GM12878 (cell line): ENCODE data around the gene PHYKPL. TPM values are rescaled to one million over a fixed set of nuclear protein-coding genes. Genes with fewer than 3 reads are reported as not detected.

Experiments
- ATAC-seq: fragments of 200-7000 bp; cut with Tn5 transposase; 3 replicates; pipeline ENCODE4 v1.9.1; 2020; ENCODE audit warnings: mild to moderate bottlenecking, moderate library complexity
- BruUV-seq: library from RNA; stranded (reverse); fragments of 400-500 nt; replicated peaks from 2 replicates; lab custom pipeline; 2021; lab: Mats Ljungman, UMichigan
- CTCF ChIA-PET: fragments of 300-600 bp; sonication (Branson Sonifier 250); formaldehyde crosslinking; extraction: SDS; loops from one replicate; lab custom pipeline; 2021; ENCODE audit warnings: inconsistent platforms; lab: Yijun Ruan, JAX
- POLR2A ChIA-PET: fragments of 350-600 bp; formaldehyde crosslinking; extraction: SDS; loops from one replicate; lab custom pipeline; 2021; ENCODE audit warnings: inconsistent platforms; lab: Charles Lee
- RAD21 ChIA-PET: fragments of 300-600 bp; sonication (Branson Sonifier 250); formaldehyde crosslinking; loops from one replicate; lab custom pipeline; 2023; ENCODE audit warnings: antibody characterized with exemption; ENCODE audit not compliant: unreplicated experiment; lab: Charles Lee
- SMC1A ChIA-PET: fragments of 300-600 bp; sonication (Branson Sonifier 250); formaldehyde crosslinking; loops from one replicate; lab custom pipeline; 2023; ENCODE audit not compliant: unreplicated experiment, uncharacterized antibody; lab: Charles Lee
- DNase-seq: peaks from one replicate; pipeline ENCODE4 v3.0.0-alpha.2; 2011; ENCODE audit warnings: low read depth, low spot score
- FAIRE-seq: peaks from 3 replicates; lab custom pipeline; 2011; peaks lifted over from hg19 to GRCh38; lab: Jason Lieb, UNC
- H2AFZ ChIP-seq: 2 replicates; pipeline ENCODE4 v1.6.0; 2011; ENCODE audit warnings: low read depth, low read length, control low read depth; ENCODE audit not compliant: control insufficient read depth
- H3K27ac ChIP-seq: 2 replicates; pipeline ENCODE4 v1.5.1; 2011; ENCODE audit warnings: control low read depth; ENCODE audit not compliant: control insufficient read depth, insufficient read depth
- H3K27me3 ChIP-seq, 2 experiments: replicated peaks in 1 of 2; 2 replicates each; pipeline versions ENCODE4 v1.6.0 to v1.6.1; 2011; ENCODE audit warnings: low read length in 1 of 2; ENCODE audit not compliant: control insufficient read depth in 2 of 2, insufficient read depth in 2 of 2
- H3K36me3 ChIP-seq, 2 experiments: 2 replicates each; pipeline ENCODE4 v1.5.1; 2011; ENCODE audit warnings: low read length in 1 of 2; ENCODE audit not compliant: control insufficient read depth in 2 of 2, insufficient read depth in 2 of 2
- H3K4me1 ChIP-seq: 2 replicates; pipeline ENCODE4 v1.6.1; 2011; ENCODE audit warnings: mild to moderate bottlenecking, low read length, moderate library complexity, mixed read lengths; ENCODE audit not compliant: control insufficient read depth, insufficient read depth
- H3K4me2 ChIP-seq: 2 replicates; pipeline ENCODE4 v1.6.0; 2011; ENCODE audit warnings: control low read depth; ENCODE audit not compliant: control insufficient read depth, insufficient read depth
- H3K4me3 ChIP-seq: fragments of 200-600 bp; sonication (generic); 2 replicates; pipeline ENCODE4 v1.5.1; 2016
- H3K79me2 ChIP-seq: 2 replicates; pipeline ENCODE4 v1.6.0; 2011; ENCODE audit warnings: low read length; ENCODE audit not compliant: control insufficient read depth, insufficient read depth
- H3K9ac ChIP-seq: 2 replicates; pipeline ENCODE4 v1.8.0; 2011; ENCODE audit warnings: low read length, control low read depth, mixed read lengths; ENCODE audit not compliant: control insufficient read depth, insufficient read depth
- H3K9me3 ChIP-seq: replicated peaks from 3 replicates; pipeline ENCODE4 v1.5.1; 2011; ENCODE audit warnings: mild to moderate bottlenecking, low read length; ENCODE audit not compliant: control insufficient read depth, insufficient read depth
- H4K20me1 ChIP-seq: 2 replicates; pipeline ENCODE4 v1.6.0; 2011; ENCODE audit not compliant: control insufficient read depth, insufficient read depth
- BCL11A ChIP-seq: IDR thresholded peaks from 2 replicates; pipeline ENCODE4 v1.6.1; 2011; ENCODE audit warnings: low read depth, low read length
- CHD4 ChIP-seq: fragments of 200-600 bp; sonication (generic); IDR thresholded peaks from 2 replicates; pipeline ENCODE4 v1.6.1; 2016; ENCODE audit warnings: mild to moderate bottlenecking
- DPF2 ChIP-seq: fragments of 450-650 bp; IDR thresholded peaks from 2 replicates; pipeline ENCODE4 v1.6.1; 2017; ENCODE audit warnings: mild to moderate bottlenecking
- GABPA ChIP-seq: IDR thresholded peaks from 2 replicates; pipeline ENCODE4 v1.6.1; 2014; ENCODE audit warnings: antibody characterized with exemption, low read depth, mild to moderate bottlenecking, inconsistent platforms
- IRF4 ChIP-seq: IDR thresholded peaks from 2 replicates; pipeline ENCODE4 v1.6.1; 2011; ENCODE audit warnings: low read depth, low read length
- MYC ChIP-seq: IDR thresholded peaks from 2 replicates; pipeline ENCODE4 v1.6.1; 2011; ENCODE audit warnings: mild to moderate bottlenecking, low read length, moderate library complexity, inconsistent platforms; ENCODE audit not compliant: insufficient read depth, insufficient replicate concordance, insufficient read length, severe bottlenecking
- RBBP5 ChIP-seq: fragments of 200-600 bp; sonication (generic); conservative IDR thresholded peaks from 2 replicates; pipeline ENCODE4 v1.6.1; 2016
- RCOR1 ChIP-seq: conservative IDR thresholded peaks from 2 replicates; pipeline ENCODE4 v1.6.1; 2012; ENCODE audit warnings: low read depth, low read length, improper control_type of control experiment
- SMAD1 ChIP-seq: fragments of 450-650 bp; IDR thresholded peaks from 2 replicates; pipeline ENCODE4 v1.6.1; 2018; ENCODE audit warnings: mild to moderate bottlenecking, low read depth; ENCODE audit not compliant: partially characterized antibody
- STAT1 ChIP-seq: fragments of 450-650 bp; conservative IDR thresholded peaks from 2 replicates; pipeline ENCODE4 v1.6.1; 2014; ENCODE audit warnings: antibody characterized with exemption, mild to moderate bottlenecking
- ZNF274 ChIP-seq: IDR thresholded peaks from one replicate; pipeline ENCODE4 v1.8.0; 2011; ENCODE audit not compliant: insufficient read length, insufficient read depth
- ZSCAN29 ChIP-seq: fragments of 450-650 bp; IDR thresholded peaks from 2 replicates; pipeline ENCODE4 v1.6.1; 2017; ENCODE audit warnings: mild to moderate bottlenecking, moderate library complexity
- WGBS: methylation state at CpG from one replicate; pipeline ENCODE4 v1.1.6; 2016; ENCODE audit warnings: low lambda C conversion rate; ENCODE audit not compliant: insufficient replicate concordance, insufficient coverage; ENCODE audit errors: missing lambda C conversion rate; 5-methylcytosine and 5-hydroxymethylcytosine counted together
- in situ Hi-C: fragments of 300-500 bp; cut with MboI; formaldehyde crosslinking; loops from 9 replicates; pipeline ENCODE4 v1.14.3; 2018; ENCODE audit warnings: mixed read lengths
- intact Hi-C: fragments of 100-400 bp; cut with micrococcal nuclease; formaldehyde crosslinking; loops from one replicate; pipeline ENCODE4 v1.14.2; 2022; ENCODE audit not compliant: unreplicated experiment
- polyA plus RNA-seq, 11 experiments: library from polyadenylated mRNA; depleted of rRNA in 4 of 11; unstranded in 6 of 11; stranded (reverse) in 5 of 11; fragments of >200 nt; fragmentation: Nextera tagmentation in 4 of 11; fragmentation: Illumina TruSeq in 1 of 11; extraction: Ambion mirVana in 4 of 11; extraction: Trizol in 1 of 11; gene quantifications; 1 replicate in 1 of 11; 2 replicates in 10 of 11; pipeline versions ENCODE4 v1.2.1 to v1.2.3, GENCODE V29; 2011 to 2016; ENCODE audit warnings: inconsistent platforms in 2 of 11, missing spikeins in 2 of 11, low read depth in 1 of 11
- total RNA-seq, 4 experiments: library from RNA; depleted of rRNA in 3 of 4; stranded (reverse); fragments of >200 nt in 3 of 4; fragmentation: Illumina TruSeq in 1 of 4; extraction: Trizol in 1 of 4; gene quantifications; 2 replicates each; pipeline versions ENCODE4 v1.2.1 to v1.2.3, GENCODE V29; 2013 to 2021
- TF ChIP-seq, protein P1 (sequence below): IDR thresholded peaks from 2 replicates; pipeline ENCODE4 v1.6.1; 2012; ENCODE audit warnings: low read depth, low read length, improper control_type of control experiment
- TF ChIP-seq, protein P2 (sequence below): IDR thresholded peaks from 2 replicates; pipeline ENCODE4 v1.6.1; 2012; ENCODE audit warnings: low read length, inconsistent platforms
- TF ChIP-seq, protein P3 (sequence below): fragments of 450-650 bp; formaldehyde crosslinking; IDR thresholded peaks from 2 replicates; pipeline ENCODE4 v1.4.0; 2020; ENCODE audit warnings: mild to moderate bottlenecking, moderate library complexity

The PHYKPL gene
- total and polyA plus RNA-seq, 10 of the 15 experiments (the other 5 are each of a cell fraction or from before 2014, with no cell fraction given), result 4.5 to 53.9 (median 25.6) TPM

DNA sequence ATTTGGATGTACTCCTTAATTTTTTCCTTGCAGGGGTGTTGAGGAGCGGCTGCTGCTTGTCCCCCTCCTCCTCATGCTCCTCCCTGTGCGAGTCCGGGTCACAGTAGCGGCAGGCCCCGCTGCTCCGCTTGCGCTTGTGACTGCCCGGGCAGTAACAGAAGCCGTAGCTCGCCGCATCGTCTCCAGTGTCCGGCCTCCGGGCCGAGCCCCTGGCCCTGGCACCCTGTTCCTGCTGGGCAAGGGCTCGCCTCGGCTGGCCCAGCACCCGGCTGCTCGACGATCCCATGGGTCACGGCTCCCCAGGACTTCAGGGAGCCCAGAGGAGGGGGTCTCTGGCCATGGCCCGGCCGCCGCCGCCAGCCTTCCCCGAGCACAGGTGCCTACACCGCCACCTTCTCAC lies 45.6 kb downstream of the PHYKPL start, which contains the start of gene GMCL2:
Gene GMCL2 (minus strand): TSS at position 358 of the 400 bp plus-strand sequence. CDS start 72 bp downstream, at position 286.
- no peak within 1 kb of the TSS for H3K27ac ChIP-seq
- 82% methylated on average over 27 of the region's 27 CpGs for WGBS

More for the DNA sequence above, 45.6 kb downstream of the PHYKPL start, which contains the start of gene GMCL2:
- H3K4me1 ChIP-seq, result no peaks in the 10 kb centered on the region
- TF ChIP-seq CHD4 (no peak), RBBP5 (no peak), RCOR1 (no peak), SMAD1 (no peak), ZSCAN29 (no peak), STAT1 (no peak), ZNF274 (no peak), IRF4 (no peak), GABPA (no peak), DPF2 (no peak), BCL11A (no peak), MYC (no peak)
- TF ChIP-seq, protein P1, sequence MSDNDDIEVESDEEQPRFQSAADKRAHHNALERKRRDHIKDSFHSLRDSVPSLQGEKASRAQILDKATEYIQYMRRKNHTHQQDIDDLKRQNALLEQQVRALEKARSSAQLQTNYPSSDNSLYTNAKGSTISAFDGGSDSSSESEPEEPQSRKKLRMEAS, result no peak
- TF ChIP-seq, protein P2, sequence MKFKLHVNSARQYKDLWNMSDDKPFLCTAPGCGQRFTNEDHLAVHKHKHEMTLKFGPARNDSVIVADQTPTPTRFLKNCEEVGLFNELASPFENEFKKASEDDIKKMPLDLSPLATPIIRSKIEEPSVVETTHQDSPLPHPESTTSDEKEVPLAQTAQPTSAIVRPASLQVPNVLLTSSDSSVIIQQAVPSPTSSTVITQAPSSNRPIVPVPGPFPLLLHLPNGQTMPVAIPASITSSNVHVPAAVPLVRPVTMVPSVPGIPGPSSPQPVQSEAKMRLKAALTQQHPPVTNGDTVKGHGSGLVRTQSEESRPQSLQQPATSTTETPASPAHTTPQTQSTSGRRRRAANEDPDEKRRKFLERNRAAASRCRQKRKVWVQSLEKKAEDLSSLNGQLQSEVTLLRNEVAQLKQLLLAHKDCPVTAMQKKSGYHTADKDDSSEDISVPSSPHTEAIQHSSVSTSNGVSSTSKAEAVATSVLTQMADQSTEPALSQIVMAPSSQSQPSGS, result no peak
- TF ChIP-seq, protein P3, sequence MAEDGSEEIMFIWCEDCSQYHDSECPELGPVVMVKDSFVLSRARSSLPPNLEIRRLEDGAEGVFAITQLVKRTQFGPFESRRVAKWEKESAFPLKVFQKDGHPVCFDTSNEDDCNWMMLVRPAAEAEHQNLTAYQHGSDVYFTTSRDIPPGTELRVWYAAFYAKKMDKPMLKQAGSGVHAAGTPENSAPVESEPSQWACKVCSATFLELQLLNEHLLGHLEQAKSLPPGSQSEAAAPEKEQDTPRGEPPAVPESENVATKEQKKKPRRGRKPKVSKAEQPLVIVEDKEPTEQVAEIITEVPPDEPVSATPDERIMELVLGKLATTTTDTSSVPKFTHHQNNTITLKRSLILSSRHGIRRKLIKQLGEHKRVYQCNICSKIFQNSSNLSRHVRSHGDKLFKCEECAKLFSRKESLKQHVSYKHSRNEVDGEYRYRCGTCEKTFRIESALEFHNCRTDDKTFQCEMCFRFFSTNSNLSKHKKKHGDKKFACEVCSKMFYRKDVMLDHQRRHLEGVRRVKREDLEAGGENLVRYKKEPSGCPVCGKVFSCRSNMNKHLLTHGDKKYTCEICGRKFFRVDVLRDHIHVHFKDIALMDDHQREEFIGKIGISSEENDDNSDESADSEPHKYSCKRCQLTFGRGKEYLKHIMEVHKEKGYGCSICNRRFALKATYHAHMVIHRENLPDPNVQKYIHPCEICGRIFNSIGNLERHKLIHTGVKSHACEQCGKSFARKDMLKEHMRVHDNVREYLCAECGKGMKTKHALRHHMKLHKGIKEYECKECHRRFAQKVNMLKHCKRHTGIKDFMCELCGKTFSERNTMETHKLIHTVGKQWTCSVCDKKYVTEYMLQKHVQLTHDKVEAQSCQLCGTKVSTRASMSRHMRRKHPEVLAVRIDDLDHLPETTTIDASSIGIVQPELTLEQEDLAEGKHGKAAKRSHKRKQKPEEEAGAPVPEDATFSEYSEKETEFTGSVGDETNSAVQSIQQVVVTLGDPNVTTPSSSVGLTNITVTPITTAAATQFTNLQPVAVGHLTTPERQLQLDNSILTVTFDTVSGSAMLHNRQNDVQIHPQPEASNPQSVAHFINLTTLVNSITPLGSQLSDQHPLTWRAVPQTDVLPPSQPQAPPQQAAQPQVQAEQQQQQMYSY (CRISPR knock-in tag), result no peak
- no peaks in the 10 kb centered on the region for H3K9me3 ChIP-seq
- CTCF ChIA-PET, result no interaction called here
- SMC1A ChIA-PET, result interaction anchor here (0.9 kb wide), 1 partner anchor 14 kb away, joined by 3 read pairs; no protein-coding TSS in a partner anchor
- RAD21 ChIA-PET, result no interaction called here
- no peaks in the 10 kb centered on the region for H3K36me3 ChIP-seq
- no TSS peak for BruUV-seq
- POLR2A ChIA-PET, result no interaction called here
- H4K20me1 ChIP-seq, result no peaks in the 10 kb centered on the region
- no peak within 1 kb of the TSS for H3K9ac ChIP-seq
- in situ Hi-C loops, result no loop called here
- FAIRE-seq (no peak), DNase-seq (no peak), ATAC-seq (no peak)
- H3K4me3 ChIP-seq, result no peak within 1 kb of the TSS
- no peaks in the 10 kb centered on the region for H3K79me2 ChIP-seq
- H3K4me2 ChIP-seq, result no peak within 1 kb of the TSS
- no peaks in the 10 kb centered on the region; a peak in 1 of 4 replicates for H3K27me3 ChIP-seq
- intact Hi-C loops, result no loop called here
- H2AFZ ChIP-seq, result no peak within 1 kb of the TSS
